Suprapubic skin (tissue), 4 donors: ENCODE results near the gene UBE4B. TPM values are rescaled to one million over a fixed set of nuclear protein-coding genes. Genes with fewer than 3 reads are reported as not detected.

Experiments used
- DNase-seq, 2 donors: peaks; one replicate each; pipeline ENCODE4 v3.0.0-alpha.2; 2019; ENCODE audit warnings: low spot score in 2 of 2
- H3K27ac ChIP-seq: fragments of 200-600 bp; sonication (generic); one replicate; pipeline ENCODE4 v1.5.1; 2019
- H3K27me3 ChIP-seq: fragments of 200-600 bp; sonication (generic); one replicate; pipeline ENCODE4 v1.5.1; 2019
- H3K36me3 ChIP-seq: fragments of 200-600 bp; sonication (generic); one replicate; pipeline ENCODE4 v1.5.1; 2019
- H3K4me1 ChIP-seq: fragments of 200-600 bp; sonication (generic); one replicate; pipeline ENCODE4 v1.5.1; 2019
- H3K4me3 ChIP-seq: fragments of 200-600 bp; sonication (generic); one replicate; pipeline ENCODE4 v1.5.1; 2019; ENCODE audit warnings: mild to moderate bottlenecking
- H3K9me3 ChIP-seq: fragments of 200-600 bp; sonication (generic); one replicate; pipeline ENCODE4 v1.5.1; 2019
- CTCF ChIP-seq, 2 donors: fragments of 200-600 bp in 1 of 2; fragments of 450-650 bp in 1 of 2; sonication (generic) in 1 of 2; IDR thresholded peaks; one replicate each; pipeline ENCODE4 v1.5.1; 2016 to 2019; ENCODE audit warnings: antibody characterized with exemption in 2 of 2, mild to moderate bottlenecking in 1 of 2, moderate library complexity in 1 of 2
- EP300 ChIP-seq: sonication (generic); formaldehyde crosslinking; IDR thresholded peaks from one replicate; pipeline ENCODE4 v1.6.1; 2017; ENCODE audit warnings: antibody characterized with exemption
- POLR2A ChIP-seq, 2 donors: fragments of 450-650 bp; IDR thresholded peaks; one replicate each; pipeline ENCODE4 v1.6.1; 2017; ENCODE audit warnings: antibody characterized with exemption in 2 of 2, mild to moderate bottlenecking in 2 of 2, moderate library complexity in 2 of 2
- POLR2AphosphoS5 ChIP-seq, 3 donors: sonication (generic); formaldehyde crosslinking; IDR thresholded peaks; one replicate each; pipeline ENCODE4 v1.6.1; 2017; ENCODE audit warnings: antibody characterized with exemption in 3 of 3
- WGBS: methylation state at CpG from one replicate; pipeline ENCODE4 v1.1.5; 2018; 5-methylcytosine and 5-hydroxymethylcytosine counted together
- total RNA-seq, 4 donors: library from RNA; depleted of rRNA; stranded (reverse); fragments of >200 nt; gene quantifications; one replicate each; pipeline ENCODE4 v1.1.0, GENCODE V29; 2016

The UBE4B gene
- total RNA-seq, 4 donors from 2014 or later: 65.6 to 145 (median 96.5) TPM

DNA sequence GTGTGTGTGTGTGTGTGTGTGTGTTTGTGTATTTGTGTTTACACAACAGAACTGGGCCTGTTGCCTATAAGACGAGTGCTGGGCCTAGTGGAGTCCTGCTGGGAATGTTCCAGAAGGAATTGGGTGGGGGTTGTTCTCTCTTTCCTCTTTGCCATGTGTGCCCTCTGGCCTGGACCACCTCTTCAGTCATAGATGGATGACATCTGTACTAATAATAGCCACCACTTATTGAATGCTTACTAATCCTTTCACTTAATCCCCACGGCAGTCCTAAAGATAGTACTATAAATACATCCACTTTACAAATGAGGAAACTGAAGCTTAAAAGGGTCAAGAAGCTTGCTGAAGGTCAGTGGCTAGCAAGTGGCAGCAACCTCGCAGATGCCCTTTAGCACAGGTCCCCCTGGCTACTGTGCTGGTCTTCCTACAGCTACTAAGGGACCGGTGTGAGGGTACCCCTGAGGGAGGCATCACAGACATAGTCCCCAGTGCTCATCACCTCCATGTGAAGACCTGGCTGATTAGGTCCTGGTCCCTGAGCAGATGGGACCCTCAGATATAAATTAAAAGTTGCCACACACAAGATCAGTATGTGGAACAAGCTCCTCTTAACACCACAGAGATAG is 122.4 kb downstream of the UBE4B start:
- H3K4me3 ChIP-seq: no peak overlapping the region
- no peak for DNase-seq
- no peaks in the 10 kb centered on the region for H3K4me1 ChIP-seq
- H3K27me3 ChIP-seq: no peaks in the 10 kb centered on the region
- no peaks in the 10 kb centered on the region for H3K9me3 ChIP-seq
- H3K27ac ChIP-seq: no peak overlapping the region
- WGBS: 69% methylated on average over 4 of the region's 4 CpGs
- H3K36me3 ChIP-seq: peaks cover 49% of the 10 kb centered on the region
- no peak for TF ChIP-seq POLR2A (IDR thresholded peaks at IDR 0.05)
- TF ChIP-seq EP300: no peak
- TF ChIP-seq CTCF (IDR thresholded peaks at IDR 0.05): no peak
- no peak for TF ChIP-seq POLR2AphosphoS5 (IDR thresholded peaks at IDR 0.05)

DNA sequence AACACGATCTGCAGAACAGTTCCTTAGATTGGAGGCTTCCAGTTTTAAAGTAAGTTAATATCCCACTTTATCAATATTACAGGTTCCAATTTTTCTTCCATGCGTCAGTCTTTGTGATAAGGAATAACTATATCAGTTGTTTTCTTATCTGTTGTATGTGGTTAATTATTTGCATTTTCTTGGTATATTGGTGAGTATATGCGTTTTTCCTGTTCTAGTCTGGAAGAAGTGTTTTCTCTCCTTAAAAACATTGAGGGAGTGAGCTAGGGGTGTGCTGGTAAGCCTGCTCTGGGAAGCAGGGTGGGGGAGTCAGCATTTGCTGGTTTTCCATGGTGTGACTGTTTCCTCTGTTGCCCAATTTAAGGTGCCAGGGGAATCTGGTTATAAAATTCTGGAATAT is 127.4 kb downstream of the UBE4B start:
- WGBS: 90% methylated on average over 3 of the region's 3 CpGs
- no peak for TF ChIP-seq POLR2AphosphoS5 (IDR thresholded peaks at IDR 0.05)
- TF ChIP-seq EP300: no peak

DNA sequence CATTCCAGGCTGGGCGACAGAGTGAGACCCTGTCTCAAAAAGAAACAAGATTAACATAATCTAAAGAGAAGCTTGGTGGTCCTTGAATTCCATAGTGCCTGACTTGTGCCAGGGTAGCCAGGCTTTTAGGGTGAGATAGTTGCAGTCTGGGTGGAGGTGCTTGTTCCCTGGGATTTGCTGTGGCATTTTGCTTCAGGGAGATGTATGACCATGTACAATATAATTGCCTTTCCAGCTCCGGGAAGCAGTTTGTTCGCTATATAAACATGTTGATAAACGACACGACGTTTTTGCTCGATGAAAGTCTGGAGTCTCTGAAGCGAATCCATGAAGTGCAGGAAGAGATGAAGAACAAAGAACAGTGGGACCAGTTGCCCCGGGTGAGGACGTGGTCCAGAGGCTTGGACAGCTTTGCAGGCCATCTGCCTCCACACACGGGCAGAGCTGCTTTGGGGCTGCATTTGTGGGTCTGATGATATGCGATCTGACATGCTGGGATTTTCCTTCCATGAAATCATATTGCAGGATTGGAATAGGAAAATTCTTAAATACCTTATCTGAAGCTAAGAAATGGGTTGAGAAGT is 128.2 kb downstream of the UBE4B start:
- peaks cover 89% of the 10 kb centered on the region for H3K36me3 ChIP-seq

More for the DNA sequence above, 127.4 kb downstream of the UBE4B start:
- H3K36me3 ChIP-seq: peaks cover 88% of the 10 kb centered on the region
- H3K27me3 ChIP-seq: no peaks in the 10 kb centered on the region
- DNase-seq: no peak
- H3K27ac ChIP-seq: no peak overlapping the region
- no peak overlapping the region for H3K4me3 ChIP-seq
- no peaks in the 10 kb centered on the region for H3K4me1 ChIP-seq
- H3K9me3 ChIP-seq: no peaks in the 10 kb centered on the region

GRCh38 chr1:10161541-10162290 is 129.0 kb downstream of the UBE4B start:
- no peak overlapping the region for H3K27ac ChIP-seq
- 79% methylated on average over 17 of the region's 17 CpGs for WGBS
- no peaks in the 10 kb centered on the region for H3K27me3 ChIP-seq
- no peak for DNase-seq
- TF ChIP-seq EP300 (no peak), CTCF (IDR thresholded peaks at IDR 0.05) (no peak), POLR2AphosphoS5 (IDR thresholded peaks at IDR 0.05) (no peak), POLR2A (IDR thresholded peaks at IDR 0.05) (no peak)
- peaks cover 94% of the 10 kb centered on the region for H3K36me3 ChIP-seq
- no peak overlapping the region for H3K4me3 ChIP-seq
- H3K4me1 ChIP-seq: no peaks in the 10 kb centered on the region
- H3K9me3 ChIP-seq: no peaks in the 10 kb centered on the region

More for the DNA sequence above, 128.2 kb downstream of the UBE4B start:
- 75% methylated on average over 12 of the region's 12 CpGs for WGBS
- TF ChIP-seq EP300 (no peak), POLR2A (IDR thresholded peaks at IDR 0.05) (no peak), POLR2AphosphoS5 (IDR thresholded peaks at IDR 0.05) (no peak), CTCF (IDR thresholded peaks at IDR 0.05) (no peak)
- no peaks in the 10 kb centered on the region for H3K4me1 ChIP-seq
- H3K27me3 ChIP-seq: no peaks in the 10 kb centered on the region
- H3K9me3 ChIP-seq: no peaks in the 10 kb centered on the region
- H3K27ac ChIP-seq: no peak overlapping the region
- H3K4me3 ChIP-seq: no peak overlapping the region
- no peak for DNase-seq

- Histone ChIP-seq H3K36me3 (peaks cover 93% of the 10 kb centered on the region), H3K9me3 (no peaks in the 10 kb centered on the region), H3K27ac (no peak overlapping the region), H3K4me1 (no peaks in the 10 kb centered on the region), H3K27me3 (no peaks in the 10 kb centered on the region), H3K4me3 (no peak overlapping the region)
- WGBS: 87% methylated on average over 7 of the region's 7 CpGs
- no peak for DNase-seq
- TF ChIP-seq POLR2AphosphoS5 (IDR thresholded peaks at IDR 0.05): no peak
- no peak for TF ChIP-seq EP300
- TF ChIP-seq POLR2A (IDR thresholded peaks at IDR 0.05): no peak
- no peak for TF ChIP-seq CTCF (IDR thresholded peaks at IDR 0.05)
Observed at GRCh38 chr1:10168912-10169514, 136.3 kb downstream of the UBE4B start.
